ENCODE results near the gene ATG2A. TPM values are rescaled to one million over a fixed set of nuclear protein-coding genes. Genes with fewer than 3 reads are reported as not detected.

ATG2A gene
- total RNA-seq, 1 experiment from 2014 or later: 24.7 TPM

GRCh38 chr11:64852804-64853509, 64.1 kb downstream of the ATG2A start:
- intact Hi-C loops (cut with micrococcal nuclease): no loop called here
- POLR2A ChIA-PET: interaction anchor here (9.0 kb wide), 1 partner anchor 25 kb away, joined by 56 read pairs; the partner anchor contains the start of gene EHD1

GRCh38 chr11:64851831-64852351, 65.1 kb downstream of the ATG2A start:
- Histone ChIP-seq H3K9me2 (ENCODE audit: insufficient read depth) (no peaks in the 10 kb centered on the region), H3K9ac (ENCODE audit: low read length) (peak overlapping the region; percentile 65), H3K79me2 (ENCODE audit: insufficient read depth, low read length) (peaks cover 21% of the 10 kb centered on the region), H4K20me1 (ENCODE audit: insufficient read depth) (no peaks in the 10 kb centered on the region), H3K27me3 (ENCODE audit: insufficient read depth, low read length) (no peaks in the 10 kb centered on the region), H3K4me1 (ENCODE audit: control insufficient read depth in 1 of 2, insufficient read depth in 2 of 2, low read length in 2 of 2) (peaks cover 88 to 98% of the 10 kb centered on the region in 2 experiments), H3K9me3 (ENCODE audit: control insufficient read depth in 1 of 2, insufficient read depth in 1 of 2, low read depth in 1 of 2, low read length in 2 of 2) (no peaks in the 10 kb centered on the region), H3K4me2 (ENCODE audit: low read length) (peak overlapping the region; percentile 53; the same call in 1 of the 2 replicates), H2AFZ (ENCODE audit: low read depth, low read length, poor library complexity, severe bottlenecking) (no peak overlapping the region), H3K36me3 (ENCODE audit: control insufficient read depth in 1 of 2, insufficient read depth in 2 of 2, low read length in 2 of 2) (peaks cover 0 to 25% of the 10 kb centered on the region in 2 experiments; a peak in 2 of 4 replicates), H3K27ac (ENCODE audit: low read depth, low read length) (peak overlapping the region; percentile 64), H3K4me3 (replicated peaks in 1 of 2; ENCODE audit: low read depth in 1 of 2, low read length in 2 of 2) (no peak overlapping the region)
- BruUV-seq (replicated peaks): no TSS peak
- ChIA-PET CTCF (interaction anchor here (7.3 kb wide), 1 partner anchor 39 kb away, joined by 112 read pairs; no protein-coding TSS in a partner anchor), RAD21 (ENCODE audit: low non-redundant PET in 1 of 2, low total read pairs in 2 of 2, uncharacterized antibody in 2 of 2, unreplicated experiment in 2 of 2) (no interaction called here), POLR2A (interaction anchor here (9.0 kb wide), 1 partner anchor 26 kb away, joined by 56 read pairs; the partner anchor contains the start of gene EHD1)
- DNase-seq (ENCODE audit: low read depth, low spot score): no peak
- intact Hi-C loops (cut with micrococcal nuclease): no loop called here
- no peak for ATAC-seq
- TF ChIP-seq REST (IDR thresholded peaks at IDR 0.05; ENCODE audit: low read depth) (no peak), CEBPB (IDR thresholded peaks at IDR 0.05; ENCODE audit: low read depth) (no peak), POLR2AphosphoS5 (IDR thresholded peaks at IDR 0.05; ENCODE audit: low read depth, low read length) (no peak), SRF (IDR thresholded peaks at IDR 0.05; ENCODE audit: low read depth) (no peak), JUND (IDR thresholded peaks at IDR 0.05) (no peak), ZFX (IDR thresholded peaks at IDR 0.05) (no peak), POLR2A (IDR thresholded peaks at IDR 0.05; ENCODE audit: borderline replicate concordance, extremely low read depth, insufficient read depth, insufficient read length) (no peak), SIN3A (IDR thresholded peaks at IDR 0.05; ENCODE audit: low read depth) (no peak), CBX3 (IDR thresholded peaks at IDR 0.05; ENCODE audit: low read depth) (no peak), EGR1 (IDR thresholded peaks at IDR 0.05; ENCODE audit: low read depth) (no peak), EZH2 (IDR thresholded peaks at IDR 0.05) (no peak), ELF1 (IDR thresholded peaks at IDR 0.05; ENCODE audit: borderline replicate concordance, low read depth) (no peak), YY1 (IDR thresholded peaks at IDR 0.05; ENCODE audit: extremely low read depth, insufficient replicate concordance, low read depth, low read length) (no peak)

More at GRCh38 chr11:64852804-64853509, 64.1 kb downstream of the ATG2A start:
- no peaks in the 10 kb centered on the region for H3K27me3 ChIP-seq (ENCODE audit: insufficient read depth, low read length)
- H2AFZ ChIP-seq (ENCODE audit: low read depth, low read length, poor library complexity, severe bottlenecking): no peak overlapping the region
- ChIA-PET CTCF (interaction anchor here (0.9 kb wide), 1 partner anchor 8 kb away, joined by 6 read pairs; the partner anchor contains the start of gene CDC42BPG), RAD21 (ENCODE audit: low non-redundant PET in 1 of 2, low total read pairs in 2 of 2, uncharacterized antibody in 2 of 2, unreplicated experiment in 2 of 2) (no interaction called here)
- peak overlapping the region; percentile 82; the same call in 1 of the 2 replicates for H3K4me2 ChIP-seq (ENCODE audit: low read length)
- H3K79me2 ChIP-seq (ENCODE audit: insufficient read depth, low read length): peaks cover 28% of the 10 kb centered on the region
- DNase-seq (ENCODE audit: low read depth, low spot score): no peak
- peak overlapping the region; percentile 99 for H3K27ac ChIP-seq (ENCODE audit: low read depth, low read length)
- H3K4me1 ChIP-seq (ENCODE audit: control insufficient read depth in 1 of 2, insufficient read depth in 2 of 2, low read length in 2 of 2): peaks cover 89 to 100% of the 10 kb centered on the region in 2 experiments
- TF ChIP-seq TCF7L2 (IDR thresholded peaks at IDR 0.05; ENCODE audit: borderline replicate concordance, extremely low read depth, insufficient read depth, insufficient read length): no peak
- no peak for TF ChIP-seq POLR2A (IDR thresholded peaks at IDR 0.05; ENCODE audit: borderline replicate concordance, extremely low read depth, insufficient read depth, insufficient read length)
- TF ChIP-seq YY1 (IDR thresholded peaks at IDR 0.05; ENCODE audit: extremely low read depth, insufficient replicate concordance, low read depth, low read length): no peak
- no peak for TF ChIP-seq ZFX (IDR thresholded peaks at IDR 0.05)
- no peak for TF ChIP-seq ZNF274 (IDR thresholded peaks at IDR 0.05; ENCODE audit: low read depth, low read length)
- no peaks in the 10 kb centered on the region for H4K20me1 ChIP-seq (ENCODE audit: insufficient read depth)
- BruUV-seq (replicated peaks): no TSS peak
- peak overlapping the region; percentile 65 for H3K9ac ChIP-seq (ENCODE audit: low read length)
- H3K9me3 ChIP-seq (ENCODE audit: control insufficient read depth in 1 of 2, insufficient read depth in 1 of 2, low read depth in 1 of 2, low read length in 2 of 2): no peaks in the 10 kb centered on the region
- H3K4me3 ChIP-seq (replicated peaks in 1 of 2; ENCODE audit: low read depth in 1 of 2, low read length in 2 of 2): no peak overlapping the region
- ATAC-seq: no peak
- H3K9me2 ChIP-seq (ENCODE audit: insufficient read depth): no peaks in the 10 kb centered on the region
- peaks cover 0 to 28% of the 10 kb centered on the region in 2 experiments; a peak in 2 of 4 replicates for H3K36me3 ChIP-seq (ENCODE audit: control insufficient read depth in 1 of 2, insufficient read depth in 2 of 2, low read length in 2 of 2)

Data from HCT116 (cell line).